Transverse colon (tissue), 4 donors: ENCODE measurements around the gene PPP1R3D.

Experiments
- CTCF ChIP-seq, 5 experiments: fragments of 200-600 bp in 3 of 5; fragments of 450-650 bp in 2 of 5; sonication (generic) in 3 of 5; IDR thresholded peaks; 1 replicate in 2 of 5; 2 replicates in 3 of 5; pipeline ENCODE4 v1.5.1; 2016 to 2017; ENCODE audit warnings: antibody characterized with exemption in 5 of 5, inconsistent platforms in 3 of 5, mild to moderate bottlenecking in 2 of 5, moderate library complexity in 1 of 5
- EP300 ChIP-seq: sonication (generic); formaldehyde crosslinking; IDR thresholded peaks from one replicate; pipeline ENCODE4 v1.6.1; 2017; ENCODE audit warnings: antibody characterized with exemption, low read depth
- POLR2A ChIP-seq: fragments of 450-650 bp; IDR thresholded peaks from one replicate; pipeline ENCODE4 v1.6.1; 2016; ENCODE audit warnings: antibody characterized with exemption, mild to moderate bottlenecking, moderate library complexity
- POLR2AphosphoS5 ChIP-seq, 3 donors: sonication (generic); formaldehyde crosslinking; IDR thresholded peaks; one replicate each; pipeline ENCODE4 v1.6.1; 2016; ENCODE audit warnings: antibody characterized with exemption in 3 of 3

GRCh38 chr20:59895908-59896307 is 44.2 kb downstream of the PPP1R3D start:
- TF ChIP-seq CTCF (IDR thresholded peaks at IDR 0.05) (no peak), POLR2A (no peak), POLR2AphosphoS5 (IDR thresholded peaks at IDR 0.05) (no peak), EP300 (no peak)
